A549 (cell line): ENCODE results near the gene PTRHD1. TPM values are rescaled to one million over a fixed set of nuclear protein-coding genes. Genes with fewer than 3 reads are reported as not detected.

Experiments used
- ATAC-seq, 2 experiments: fragments of 200-7000 bp in 1 of 2; fragments of >200 bp in 1 of 2; cut with Nextera tagmentation in 1 of 2; cut with Tn5 transposase in 1 of 2; 3 replicates each; pipeline versions ENCODE4 v1.8.0 to v1.9.1; 2018 to 2020; ENCODE audit warnings: mild to moderate bottlenecking in 1 of 2, moderate library complexity in 1 of 2
- CTCF ChIA-PET: fragments of 300-600 bp; sonication (Branson Sonifier 250); formaldehyde crosslinking; extraction: SDS; loops from one replicate; lab custom pipeline; 2021; ENCODE audit warnings: antibody characterized with exemption, inconsistent platforms; lab: Yijun Ruan, JAX
- POLR2A ChIA-PET: fragments of 350-600 bp; formaldehyde crosslinking; extraction: SDS; loops from one replicate; lab custom pipeline; 2021; ENCODE audit warnings: antibody characterized with exemption, inconsistent platforms; lab: Yijun Ruan, JAX
- DNase-seq, 2 experiments: peaks; one replicate each; pipeline versions ENCODE4 v3.0.0 to v3.0.0-alpha.2; 2011 to 2016; ENCODE audit warnings: low read depth in 1 of 2, low spot score in 1 of 2
- FAIRE-seq: peaks from 2 replicates; lab custom pipeline; 2011; peaks lifted over from hg19 to GRCh38; lab: Jason Lieb, UNC
- H3K27ac ChIP-seq, 2 experiments: fragments of >200 bp; sonication (Bioruptor Twin); formaldehyde crosslinking; 3 replicates each; pipeline ENCODE4 v1.5.1; 2016 to 2017
- H3K4me1 ChIP-seq: fragments of >200 bp; sonication (Bioruptor Twin); formaldehyde crosslinking; 3 replicates; pipeline ENCODE4 v1.6.1; 2016
- H3K4me2 ChIP-seq: fragments of >200 bp; sonication (Bioruptor Twin); formaldehyde crosslinking; 3 replicates; pipeline ENCODE4 v1.6.1; 2016
- H3K4me3 ChIP-seq: fragments of >200 bp; sonication (Bioruptor Twin); formaldehyde crosslinking; 3 replicates; pipeline ENCODE4 v1.5.1; 2016
- H3K9me3 ChIP-seq: fragments of >200 bp; sonication (Bioruptor Twin); formaldehyde crosslinking; 3 replicates; pipeline ENCODE4 v1.6.1; 2016
- BHLHE40 ChIP-seq: IDR thresholded peaks from 2 replicates; pipeline ENCODE4 v1.6.1; 2012; ENCODE audit warnings: low read depth, low read length, inconsistent platforms
- CBX8 ChIP-seq: fragments of 200-600 bp; sonication (generic); IDR thresholded peaks from 2 replicates; pipeline ENCODE4 v1.6.1; 2016
- CHD2 ChIP-seq: fragments of 150-350 bp; IDR thresholded peaks from 2 replicates; pipeline ENCODE4 v1.6.1; 2014; ENCODE audit warnings: low read length; ENCODE audit not compliant: partially characterized antibody
- CHD4 ChIP-seq: fragments of 200-600 bp; sonication (generic); IDR thresholded peaks from 2 replicates; pipeline ENCODE4 v1.6.1; 2016; ENCODE audit warnings: antibody characterized with exemption, mild to moderate bottlenecking, borderline replicate concordance
- ELK1 ChIP-seq: fragments of 150-350 bp; IDR thresholded peaks from 2 replicates; pipeline ENCODE4 v1.6.1; 2014; ENCODE audit warnings: low read depth, mild to moderate bottlenecking, low read length
- FOSL2 ChIP-seq, 2 experiments: fragments of 450-650 bp in 1 of 2; fragments of >200 bp in 1 of 2; sonication (Bioruptor Twin) in 1 of 2; formaldehyde crosslinking; IDR thresholded peaks; 2 replicates each; pipeline versions ENCODE4 v1.5.0 to v1.6.1; 2016 to 2020; ENCODE audit warnings: mild to moderate bottlenecking in 1 of 2, moderate library complexity in 1 of 2
- GATA3 ChIP-seq: IDR thresholded peaks from 2 replicates; pipeline ENCODE4 v1.6.1; 2012; ENCODE audit warnings: borderline replicate concordance
- HOXA7 ChIP-seq: fragments of 250-450 bp; sonication (Bioruptor Pico); IDR thresholded peaks from 2 replicates; pipeline ENCODE4 v1.5.0; 2020; ENCODE audit warnings: mild to moderate bottlenecking, moderate library complexity
- JUN ChIP-seq, 2 experiments: fragments of >200 bp; sonication (Bioruptor Twin); formaldehyde crosslinking; IDR thresholded peaks; 2 replicates in 1 of 2; 3 replicates in 1 of 2; pipeline ENCODE4 v1.6.1; 2016 to 2017
- KDM1A ChIP-seq: fragments of 200-600 bp; sonication (generic); IDR thresholded peaks from 2 replicates; pipeline ENCODE4 v1.6.1; 2016; ENCODE audit warnings: low read depth, mild to moderate bottlenecking
- MAZ ChIP-seq: fragments of 150-350 bp; IDR thresholded peaks from 2 replicates; pipeline ENCODE4 v1.6.1; 2014; ENCODE audit warnings: antibody characterized with exemption, low read depth, low read length, borderline replicate concordance
- NR3C1 ChIP-seq: fragments of >200 bp; sonication (Bioruptor Twin); formaldehyde crosslinking; IDR thresholded peaks from 3 replicates; pipeline ENCODE4 v1.6.1; 2017
- POLR2A ChIP-seq: IDR thresholded peaks from 2 replicates; pipeline ENCODE4 v1.6.1; 2012; ENCODE audit warnings: mild to moderate bottlenecking, low read length
- RAD21 ChIP-seq, 2 experiments: fragments of >200 bp in 1 of 2; sonication (Bioruptor Twin) in 1 of 2; formaldehyde crosslinking in 1 of 2; IDR thresholded peaks in 1 of 2; conservative IDR thresholded peaks in 1 of 2; 2 replicates in 1 of 2; 3 replicates in 1 of 2; pipeline ENCODE4 v1.6.1; 2012 to 2018; ENCODE audit warnings: inconsistent platforms in 1 of 2
- RARB ChIP-seq: fragments of 250-450 bp; sonication (Bioruptor Pico); IDR thresholded peaks from 2 replicates; pipeline ENCODE4 v1.8.0; 2021; ENCODE audit warnings: mild to moderate bottlenecking, moderate library complexity
- SMC3 ChIP-seq: fragments of >200 bp; sonication (Bioruptor Twin); formaldehyde crosslinking; IDR thresholded peaks from 3 replicates; pipeline ENCODE4 v1.6.1; 2018; ENCODE audit warnings: inconsistent platforms
- SREBF2 ChIP-seq: fragments of 450-650 bp; IDR thresholded peaks from 2 replicates; pipeline ENCODE4 v1.6.1; 2014; ENCODE audit warnings: mild to moderate bottlenecking, moderate library complexity
- ZFP36 ChIP-seq: fragments of 450-650 bp; IDR thresholded peaks from 2 replicates; pipeline ENCODE4 v1.6.1; 2014; ENCODE audit warnings: borderline replicate concordance; ENCODE audit not compliant: partially characterized antibody
- WGBS: methylation state at CpG from one replicate; pipeline ENCODE4 v1.1.6; 2017; ENCODE audit errors: missing lambda C conversion rate; 5-methylcytosine and 5-hydroxymethylcytosine counted together
- polyA plus RNA-seq, 4 experiments: library from polyadenylated mRNA; depleted of rRNA in 3 of 4; stranded (reverse); fragments of >200 nt; fragmentation: RNase III in 1 of 4; extraction: RNeasy Plus Mini Kit Qiagen cat#74134 plus additional on column Dnase treatment in 1 of 4; gene quantifications; 2 replicates in 3 of 4; 3 replicates in 1 of 4; pipeline ENCODE4 v1.2.3, GENCODE V29; 2011 to 2017
- TF ChIP-seq, protein P1 (sequence below): IDR thresholded peaks from 2 replicates; pipeline ENCODE4 v1.6.1; 2012
- TF ChIP-seq, protein P2 (sequence below): IDR thresholded peaks from 2 replicates; pipeline ENCODE4 v1.6.1; 2012
- TF ChIP-seq, protein P3 (sequence below): IDR thresholded peaks from 2 replicates; pipeline ENCODE4 v1.6.1; 2012; ENCODE audit warnings: low read depth, borderline replicate concordance
- TF ChIP-seq, protein P4 (sequence below): fragments of >200 bp; sonication (Bioruptor Twin); formaldehyde crosslinking; IDR thresholded peaks from 3 replicates; pipeline ENCODE4 v1.5.1; 2016

Gene PTRHD1
- polyA plus RNA-seq, 2 of the 4 experiments (the other 2 are of a cell fraction) = 44.9 to 86.6 TPM

DNA sequence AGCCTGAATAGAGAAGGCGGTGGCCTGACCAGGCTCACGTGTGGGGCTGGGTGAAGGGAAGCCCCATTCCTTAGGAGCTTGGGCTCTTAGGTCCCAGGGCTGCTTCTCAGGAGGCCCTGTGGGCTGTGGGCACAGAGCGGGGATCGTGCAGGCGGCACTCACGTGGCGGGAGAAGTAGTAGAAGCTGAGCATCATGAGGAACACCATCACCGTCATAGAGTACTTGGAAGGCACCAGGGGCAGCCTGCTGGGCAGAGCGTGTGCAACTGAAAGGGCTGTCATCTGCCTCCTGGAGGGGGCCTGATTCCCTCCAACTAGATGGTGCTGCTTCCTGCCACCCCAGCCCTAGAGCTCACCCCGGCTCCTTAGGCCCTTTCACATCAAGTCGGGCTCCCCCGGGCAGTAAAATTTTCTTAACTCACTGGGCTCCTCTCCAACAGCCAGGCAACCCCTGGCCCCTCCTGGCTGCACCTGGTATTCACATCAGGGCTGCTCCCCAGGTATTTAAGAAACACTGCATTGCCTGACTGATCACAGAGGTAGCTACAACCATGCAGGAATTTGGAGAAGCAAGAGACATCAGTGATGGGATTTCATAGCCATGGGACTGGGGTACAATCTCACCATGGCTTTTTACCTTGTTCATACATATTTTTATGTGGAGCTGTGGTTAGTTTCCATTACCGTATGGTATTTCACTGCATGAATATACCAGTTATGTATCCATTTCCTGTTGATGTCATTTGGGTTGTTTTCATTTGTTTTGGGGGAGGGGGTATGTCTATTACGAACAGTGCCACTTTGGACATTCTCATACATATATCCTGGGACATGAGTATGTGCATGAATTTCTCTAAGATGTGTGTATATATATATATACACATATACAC, 32.9 kb upstream of the PTRHD1 start:
- WGBS = 90% methylated on average over 14 of the region's 14 CpGs
- no peak overlapping the region for H3K27ac ChIP-seq
- H3K4me1 ChIP-seq = 0 out of 3 replicates have a peak, but pooled peaks cover 2% of the 10 kb centered on the region
- H3K9me3 ChIP-seq = no peaks in the 10 kb centered on the region
- H3K4me2 ChIP-seq = no peak overlapping the region
- CTCF ChIA-PET = interaction anchor here (0.5 to 15.3 kb wide), 12 partner anchors 11 to 741 kb away, joined by 4 to 252 read pairs (median 16); partner anchors contain the start of genes CENPO, PTRHD1 and TP53I3
- POLR2A ChIA-PET = no interaction called here
- no peak overlapping the region for H3K4me3 ChIP-seq
- ATAC-seq (0 out of 6 replicates have a peak, but pooled peaks of 1 of the 2 experiments have one; percentile 0), FAIRE-seq (no peak), DNase-seq (no peak)
- TF ChIP-seq NR3C1 (no peak), CBX8 (no peak), KDM1A (no peak), RARB (no peak), GATA3 (no peak), ZFP36 (no peak), CHD4 (no peak), RAD21 (conservative IDR thresholded peaks at IDR 0.05 in 1 of 2, IDR thresholded peaks at IDR 0.05 in 1 of 2) (no peak), BHLHE40 (no peak), CHD2 (no peak), SMC3 (no peak), FOSL2 (IDR thresholded peaks at IDR 0.05) (no peak), FOSL2 (CRISPR knock-in tag; IDR thresholded peaks at IDR 0.05) (no peak), ELK1 (no peak), MAZ (no peak), JUN (IDR thresholded peaks at IDR 0.05) (no peak), POLR2A (no peak), SREBF2 (no peak)
- TF ChIP-seq, protein P1, sequence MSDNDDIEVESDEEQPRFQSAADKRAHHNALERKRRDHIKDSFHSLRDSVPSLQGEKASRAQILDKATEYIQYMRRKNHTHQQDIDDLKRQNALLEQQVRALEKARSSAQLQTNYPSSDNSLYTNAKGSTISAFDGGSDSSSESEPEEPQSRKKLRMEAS = no peak
- TF ChIP-seq, protein P2, sequence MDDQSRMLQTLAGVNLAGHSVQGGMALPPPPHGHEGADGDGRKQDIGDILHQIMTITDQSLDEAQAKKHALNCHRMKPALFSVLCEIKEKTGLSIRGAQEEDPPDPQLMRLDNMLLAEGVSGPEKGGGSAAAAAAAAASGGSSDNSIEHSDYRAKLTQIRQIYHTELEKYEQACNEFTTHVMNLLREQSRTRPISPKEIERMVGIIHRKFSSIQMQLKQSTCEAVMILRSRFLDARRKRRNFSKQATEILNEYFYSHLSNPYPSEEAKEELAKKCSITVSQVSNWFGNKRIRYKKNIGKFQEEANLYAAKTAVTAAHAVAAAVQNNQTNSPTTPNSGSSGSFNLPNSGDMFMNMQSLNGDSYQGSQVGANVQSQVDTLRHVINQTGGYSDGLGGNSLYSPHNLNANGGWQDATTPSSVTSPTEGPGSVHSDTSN = no peak
- TF ChIP-seq, protein P3, sequence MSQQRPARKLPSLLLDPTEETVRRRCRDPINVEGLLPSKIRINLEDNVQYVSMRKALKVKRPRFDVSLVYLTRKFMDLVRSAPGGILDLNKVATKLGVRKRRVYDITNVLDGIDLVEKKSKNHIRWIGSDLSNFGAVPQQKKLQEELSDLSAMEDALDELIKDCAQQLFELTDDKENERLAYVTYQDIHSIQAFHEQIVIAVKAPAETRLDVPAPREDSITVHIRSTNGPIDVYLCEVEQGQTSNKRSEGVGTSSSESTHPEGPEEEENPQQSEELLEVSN = no peak

- FAIRE-seq = no peak
These were observed 32.0 kb upstream of the PTRHD1 start for GRCh38 chr2:24824966-24825882.

More at GRCh38 chr2:24824966-24825882, 32.0 kb upstream of the PTRHD1 start:
- ChIA-PET POLR2A (no interaction called here), CTCF (interaction anchor here (0.7 to 15.3 kb wide), 13 partner anchors 8 to 740 kb away, joined by 3 to 252 read pairs (median 7); partner anchors contain the start of genes CENPO, PTRHD1 and TP53I3)
- Histone ChIP-seq H3K9me3 (no peaks in the 10 kb centered on the region), H3K4me1 (0 out of 3 replicates have a peak, but pooled peaks cover 2% of the 10 kb centered on the region), H3K27ac (no peak overlapping the region), H3K4me2 (no peak overlapping the region), H3K4me3 (no peak overlapping the region)
- TF ChIP-seq HOXA7 (CRISPR knock-in tag) (no peak), RAD21 (conservative IDR thresholded peaks at IDR 0.05 in 1 of 2, IDR thresholded peaks at IDR 0.05 in 1 of 2) (peak in 1 of 2 experiments; percentile 11; a peak in 1 of 5 replicates)
- TF ChIP-seq, protein P4, sequence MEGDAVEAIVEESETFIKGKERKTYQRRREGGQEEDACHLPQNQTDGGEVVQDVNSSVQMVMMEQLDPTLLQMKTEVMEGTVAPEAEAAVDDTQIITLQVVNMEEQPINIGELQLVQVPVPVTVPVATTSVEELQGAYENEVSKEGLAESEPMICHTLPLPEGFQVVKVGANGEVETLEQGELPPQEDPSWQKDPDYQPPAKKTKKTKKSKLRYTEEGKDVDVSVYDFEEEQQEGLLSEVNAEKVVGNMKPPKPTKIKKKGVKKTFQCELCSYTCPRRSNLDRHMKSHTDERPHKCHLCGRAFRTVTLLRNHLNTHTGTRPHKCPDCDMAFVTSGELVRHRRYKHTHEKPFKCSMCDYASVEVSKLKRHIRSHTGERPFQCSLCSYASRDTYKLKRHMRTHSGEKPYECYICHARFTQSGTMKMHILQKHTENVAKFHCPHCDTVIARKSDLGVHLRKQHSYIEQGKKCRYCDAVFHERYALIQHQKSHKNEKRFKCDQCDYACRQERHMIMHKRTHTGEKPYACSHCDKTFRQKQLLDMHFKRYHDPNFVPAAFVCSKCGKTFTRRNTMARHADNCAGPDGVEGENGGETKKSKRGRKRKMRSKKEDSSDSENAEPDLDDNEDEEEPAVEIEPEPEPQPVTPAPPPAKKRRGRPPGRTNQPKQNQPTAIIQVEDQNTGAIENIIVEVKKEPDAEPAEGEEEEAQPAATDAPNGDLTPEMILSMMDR = peak; percentile 55
- 84% methylated on average over 16 of the region's 16 CpGs for WGBS
- peak; percentile 48 to 60 for DNase-seq
- no peak for ATAC-seq
